Liver (tissue), 9 donors: ENCODE results near the gene SMOC1. TPM values are rescaled to one million over a fixed set of nuclear protein-coding genes. Genes with fewer than 3 reads are reported as not detected.

Source experiments
- DNase-seq: peaks from one replicate; pipeline ENCODE4 v3.0.0-alpha.2; 2017; ENCODE audit warnings: low spot score
- H3K27ac ChIP-seq, 2 donors: one replicate each; pipeline ENCODE4 v1.7.0; 2013; ENCODE audit warnings: inconsistent platforms in 2 of 2, low read length in 2 of 2, control low read depth in 1 of 2, low read depth in 1 of 2, mild to moderate bottlenecking in 1 of 2
- H3K27me3 ChIP-seq, 4 donors: one replicate each; pipeline versions ENCODE4 v1.6.1 to v1.7.0; 2013; ENCODE audit warnings: low read length in 3 of 4, inconsistent platforms in 1 of 4, mild to moderate bottlenecking in 1 of 4, moderate library complexity in 1 of 4; ENCODE audit not compliant: control insufficient read depth in 4 of 4, insufficient read depth in 4 of 4
- H3K36me3 ChIP-seq, 4 donors: one replicate each; pipeline versions ENCODE4 v1.6.1 to v1.7.0; 2013; ENCODE audit warnings: low read length in 3 of 4, mild to moderate bottlenecking in 3 of 4, low read depth in 1 of 4, moderate library complexity in 1 of 4; ENCODE audit not compliant: control insufficient read depth in 4 of 4, insufficient read depth in 3 of 4
- H3K4me1 ChIP-seq, 4 donors: one replicate each; pipeline versions ENCODE4 v1.6.1 to v1.7.0; 2013; ENCODE audit warnings: low read length in 3 of 4, mild to moderate bottlenecking in 3 of 4, moderate library complexity in 1 of 4; ENCODE audit not compliant: control insufficient read depth in 4 of 4, insufficient read depth in 4 of 4
- H3K4me3 ChIP-seq, 3 donors: one replicate each; pipeline versions ENCODE4 v1.6.1 to v1.7.0; 2013; ENCODE audit warnings: low read length in 3 of 3, control low read depth in 1 of 3, low read depth in 1 of 3, mild to moderate bottlenecking in 1 of 3
- H3K9ac ChIP-seq, 2 donors: one replicate each; pipeline ENCODE4 v1.7.0; 2013; ENCODE audit warnings: low read length in 2 of 2, mild to moderate bottlenecking in 2 of 2, moderate library complexity in 2 of 2, control low read depth in 1 of 2, low read depth in 1 of 2
- H3K9me3 ChIP-seq, 4 donors: one replicate each; pipeline versions ENCODE4 v1.6.1 to v1.7.0; 2013; ENCODE audit warnings: low read length in 3 of 4; ENCODE audit not compliant: control insufficient read depth in 4 of 4
- EGR1 ChIP-seq, 2 donors: IDR thresholded peaks; 2 replicates each; pipeline ENCODE4 v1.6.1; 2016 to 2018; ENCODE audit warnings: antibody characterized with exemption in 2 of 2, low read depth in 2 of 2
- GABPA ChIP-seq, 2 donors: IDR thresholded peaks in 1 of 2; conservative IDR thresholded peaks in 1 of 2; 2 replicates each; pipeline ENCODE4 v1.6.1; 2016; ENCODE audit warnings: antibody characterized with exemption in 2 of 2, mild to moderate bottlenecking in 1 of 2, moderate library complexity in 1 of 2
- HNF4A ChIP-seq, 2 donors: conservative IDR thresholded peaks; 2 replicates each; pipeline ENCODE4 v1.6.1; 2016; ENCODE audit warnings: antibody characterized with exemption in 2 of 2, mild to moderate bottlenecking in 2 of 2
- HNF4G ChIP-seq: IDR thresholded peaks from 2 replicates; pipeline ENCODE4 v1.6.1; 2016; ENCODE audit warnings: antibody characterized with exemption
- JUND ChIP-seq, 2 donors: IDR thresholded peaks; 2 replicates each; pipeline ENCODE4 v1.6.1; 2016; ENCODE audit warnings: antibody characterized with exemption in 2 of 2
- MAX ChIP-seq: IDR thresholded peaks from 2 replicates; pipeline ENCODE4 v1.6.1; 2016; ENCODE audit warnings: antibody characterized with exemption
- NR2F2 ChIP-seq: IDR thresholded peaks from 2 replicates; pipeline ENCODE4 v1.6.1; 2016; ENCODE audit warnings: antibody characterized with exemption
- REST ChIP-seq: IDR thresholded peaks from 2 replicates; pipeline ENCODE4 v1.6.1; 2016; ENCODE audit warnings: antibody characterized with exemption, mild to moderate bottlenecking
- RXRA ChIP-seq, 2 donors: IDR thresholded peaks; 2 replicates each; pipeline ENCODE4 v1.6.1; 2017 to 2018; ENCODE audit warnings: antibody characterized with exemption in 2 of 2, mild to moderate bottlenecking in 1 of 2
- TAF1 ChIP-seq: conservative IDR thresholded peaks from 2 replicates; pipeline ENCODE4 v1.6.1; 2016; ENCODE audit warnings: antibody characterized with exemption, mild to moderate bottlenecking
- YY1 ChIP-seq: IDR thresholded peaks from 2 replicates; pipeline ENCODE4 v1.6.1; 2016; ENCODE audit warnings: antibody characterized with exemption, mild to moderate bottlenecking
- WGBS: extraction: QIAGEN DNeasy Blood & Tissue Kit; methylation state at CpG from one replicate; pipeline ENCODE4 v1.1.7; 2013; 5-methylcytosine and 5-hydroxymethylcytosine counted together
- polyA plus RNA-seq, 2 donors: library from polyadenylated mRNA; stranded (reverse) in 1 of 2; unstranded in 1 of 2; fragments of 200-250 nt in 1 of 2; fragments of >200 nt in 1 of 2; fragmentation: Nextera tagmentation in 1 of 2; extraction: Ambion mirVana in 1 of 2; gene quantifications; one replicate each; pipeline versions ENCODE4 v1.2.1 to v1.2.3, GENCODE V29; 2013 to 2015
- total RNA-seq, 2 donors: library from RNA; depleted of rRNA; stranded (reverse); fragments of >200 nt; gene quantifications; one replicate each; pipeline ENCODE4 v1.2.3, GENCODE V29; 2014
- TF ChIP-seq, protein P1 (sequence below): fragments of 150-350 bp; IDR thresholded peaks from 2 replicates; pipeline ENCODE4 v1.5.1; 2017; ENCODE audit warnings: improper control_type of control experiment, low read depth, low read length; ENCODE audit not compliant: missing input control
- donor health status: healthy.
- donor health status: healthy.
- donor health status: healthy.
- donor health status: healthy.
- donor health status: healthy.

SMOC1 gene
- total and polyA plus RNA-seq, 4 donors = 11.2 to 43.7 (median 27.4) TPM

DNA sequence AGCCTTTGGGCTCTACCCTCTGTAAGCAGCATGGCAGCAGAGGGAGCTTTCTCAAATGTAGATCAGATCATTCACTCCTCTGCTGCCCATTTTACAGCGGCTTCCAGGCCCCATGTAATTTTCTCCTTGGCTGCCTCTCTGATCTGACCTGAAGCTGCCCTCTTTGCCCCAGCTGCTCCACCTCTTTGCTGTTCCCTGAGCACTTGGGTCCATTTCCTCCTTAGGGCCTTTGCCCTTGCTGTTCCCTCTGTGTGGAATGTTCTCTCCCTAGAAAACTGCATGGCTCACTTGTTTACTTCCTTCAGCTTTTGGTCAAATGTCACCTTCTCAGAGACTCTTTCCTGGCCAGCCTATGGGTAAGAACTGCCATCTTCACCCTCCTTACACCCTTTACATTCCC lies 37.2 kb downstream of the SMOC1 start:
- TF ChIP-seq TAF1 (no peak), HNF4A (conservative IDR thresholded peaks at IDR 0.05) (no peak), JUND (IDR thresholded peaks at IDR 0.05) (no peak), YY1 (no peak), MAX (no peak)
- Histone ChIP-seq H3K4me3 (no peak overlapping the region), H3K27ac (no peak overlapping the region), H3K36me3 (no peaks in the 10 kb centered on the region), H3K9ac (no peak overlapping the region), H3K9me3 (no peaks in the 10 kb centered on the region), H3K4me1 (peaks cover 0 to 21% (median 1%) of the 10 kb centered on the region in 4 donors), H3K27me3 (no peaks in the 10 kb centered on the region)
- WGBS = 78% methylated on average over 1 of the region's 1 CpG
- no peak for DNase-seq

DNA sequence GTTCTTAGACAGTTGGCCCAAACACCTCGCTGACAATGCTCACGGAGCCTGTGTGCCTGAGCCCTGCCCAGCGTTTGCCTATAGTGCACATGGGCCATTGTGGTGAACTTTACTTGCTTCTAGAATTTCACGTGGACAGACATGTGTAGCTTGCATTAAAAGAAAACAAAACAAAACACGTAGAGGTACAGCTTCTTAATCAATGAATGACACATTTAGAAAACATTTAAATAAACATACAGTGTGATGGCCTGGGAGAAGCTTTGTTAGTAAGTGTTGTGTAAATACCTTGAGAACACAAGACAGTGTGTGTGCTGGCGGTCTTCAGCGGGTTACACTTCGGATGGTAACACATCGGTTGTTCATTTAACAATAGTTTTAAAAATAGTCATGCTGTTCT lies 38.1 kb downstream of the SMOC1 start:
- Histone ChIP-seq H3K4me1 (peaks cover 0 to 23% (median 1%) of the 10 kb centered on the region in 4 donors), H3K4me3 (no peak overlapping the region), H3K9ac (no peak overlapping the region), H3K36me3 (no peaks in the 10 kb centered on the region), H3K27me3 (no peaks in the 10 kb centered on the region), H3K9me3 (no peaks in the 10 kb centered on the region), H3K27ac (no peak overlapping the region)
- no peak for TF ChIP-seq MAX
- no peak for TF ChIP-seq GABPA (IDR thresholded peaks at IDR 0.05 in 1 of 2, conservative IDR thresholded peaks at IDR 0.05 in 1 of 2)
- no peak for TF ChIP-seq TAF1
- no peak for TF ChIP-seq EGR1 (IDR thresholded peaks at IDR 0.05; ENCODE audit: low read depth in 2 of 2)
- no peak for TF ChIP-seq REST
- TF ChIP-seq NR2F2 = no peak
- no peak for TF ChIP-seq HNF4G
- 73% methylated on average over 9 of the region's 9 CpGs for WGBS
- DNase-seq = no peak

GRCh38 chr14:69919815-69920214 lies 40.6 kb downstream of the SMOC1 start:
- Histone ChIP-seq H3K36me3 (peaks cover 0 to 4% (median under 1%) of the 10 kb centered on the region in 4 donors), H3K4me3 (no peak overlapping the region), H3K27ac (no peak overlapping the region), H3K27me3 (no peaks in the 10 kb centered on the region), H3K9ac (no peak overlapping the region), H3K4me1 (peaks cover 0 to 16% (median 1%) of the 10 kb centered on the region in 4 donors), H3K9me3 (no peaks in the 10 kb centered on the region)
- 89% methylated on average over 1 of the region's 1 CpG for WGBS
- no peak for DNase-seq
- TF ChIP-seq RXRA (IDR thresholded peaks at IDR 0.05) = no peak
- no peak for TF ChIP-seq JUND (IDR thresholded peaks at IDR 0.05)
- TF ChIP-seq, protein P1, sequence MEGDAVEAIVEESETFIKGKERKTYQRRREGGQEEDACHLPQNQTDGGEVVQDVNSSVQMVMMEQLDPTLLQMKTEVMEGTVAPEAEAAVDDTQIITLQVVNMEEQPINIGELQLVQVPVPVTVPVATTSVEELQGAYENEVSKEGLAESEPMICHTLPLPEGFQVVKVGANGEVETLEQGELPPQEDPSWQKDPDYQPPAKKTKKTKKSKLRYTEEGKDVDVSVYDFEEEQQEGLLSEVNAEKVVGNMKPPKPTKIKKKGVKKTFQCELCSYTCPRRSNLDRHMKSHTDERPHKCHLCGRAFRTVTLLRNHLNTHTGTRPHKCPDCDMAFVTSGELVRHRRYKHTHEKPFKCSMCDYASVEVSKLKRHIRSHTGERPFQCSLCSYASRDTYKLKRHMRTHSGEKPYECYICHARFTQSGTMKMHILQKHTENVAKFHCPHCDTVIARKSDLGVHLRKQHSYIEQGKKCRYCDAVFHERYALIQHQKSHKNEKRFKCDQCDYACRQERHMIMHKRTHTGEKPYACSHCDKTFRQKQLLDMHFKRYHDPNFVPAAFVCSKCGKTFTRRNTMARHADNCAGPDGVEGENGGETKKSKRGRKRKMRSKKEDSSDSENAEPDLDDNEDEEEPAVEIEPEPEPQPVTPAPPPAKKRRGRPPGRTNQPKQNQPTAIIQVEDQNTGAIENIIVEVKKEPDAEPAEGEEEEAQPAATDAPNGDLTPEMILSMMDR = no peak
